ENCODE results near the gene ICAM5. TPM values are rescaled to one million over a fixed set of nuclear protein-coding genes. Genes with fewer than 3 reads are reported as not detected.

ICAM5 gene
- total and polyA plus RNA-seq, 10 of the 15 experiments (the other 5 are each of a cell fraction or from before 2014, with no cell fraction given) = 0.14 to 4.6 (median 0.94) TPM; not detected in 2

DNA sequence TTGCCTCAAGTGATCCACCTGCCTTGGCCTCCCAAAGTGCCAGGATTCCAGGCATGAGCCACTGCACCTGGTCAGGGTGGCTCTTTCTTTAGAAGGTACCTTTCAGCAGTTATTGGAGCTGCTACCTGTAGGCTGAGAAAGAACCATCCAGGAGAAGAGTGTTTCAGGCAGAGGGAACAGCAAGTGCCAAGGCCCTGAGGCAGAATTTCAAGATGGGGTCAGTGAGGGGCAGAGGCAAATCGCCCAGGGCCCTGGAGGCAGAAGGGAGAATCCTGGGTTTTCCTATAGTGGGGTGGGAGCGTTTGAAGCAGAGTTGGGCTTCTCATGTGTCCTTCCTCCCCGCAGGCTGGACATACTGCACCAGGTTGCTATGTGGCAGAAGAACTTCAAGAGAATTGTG lies 35.5 kb upstream of the ICAM5 start:
- TF ChIP-seq IRF4 (IDR thresholded peaks at IDR 0.05; ENCODE audit: low read depth, low read length) = no peak
- TF ChIP-seq TCF12 (IDR thresholded peaks at IDR 0.05; ENCODE audit: low read depth, low read length) = no peak
- TF ChIP-seq CHD2 (IDR thresholded peaks at IDR 0.05; ENCODE audit: borderline replicate concordance, low read depth, low read length) = no peak
- no peak for TF ChIP-seq PML (IDR thresholded peaks at IDR 0.05; ENCODE audit: low read length)
- no peak for TF ChIP-seq CEBPB (IDR thresholded peaks at IDR 0.05; ENCODE audit: borderline replicate concordance in 1 of 2, low read depth in 2 of 2, low read length in 2 of 2)
- TF ChIP-seq YY1 (IDR thresholded peaks at IDR 0.05; ENCODE audit: low read depth, low read length) = no peak
- TF ChIP-seq SUZ12 (IDR thresholded peaks at IDR 0.05; ENCODE audit: unreplicated experiment) = no peak
- no peak for TF ChIP-seq EZH2 (IDR thresholded peaks at IDR 0.05; ENCODE audit: borderline replicate concordance, control insufficient read depth, low read depth, low read length)

More for the DNA sequence above, 35.5 kb upstream of the ICAM5 start:
- H3K9ac ChIP-seq (ENCODE audit: control insufficient read depth, insufficient read depth, low read length) = no peak overlapping the region
- no peaks in the 10 kb centered on the region for H3K27me3 ChIP-seq (replicated peaks in 1 of 2; ENCODE audit: control insufficient read depth in 2 of 2, insufficient read depth in 2 of 2, low read length in 1 of 2)
- no peak overlapping the region for H3K4me2 ChIP-seq (ENCODE audit: control insufficient read depth, insufficient read depth)
- RAD21 ChIA-PET (ENCODE audit: unreplicated experiment) = interaction anchor here (0.9 kb wide), 1 partner anchor 134 kb away, joined by 3 read pairs; no protein-coding TSS in a partner anchor
- FAIRE-seq (no peak), DNase-seq (ENCODE audit: low read depth, low spot score) (no peak), ATAC-seq (no peak)
- in situ Hi-C loops (cut with MboI) = no loop called here
- SMC1A ChIA-PET (ENCODE audit: uncharacterized antibody, unreplicated experiment) = no interaction called here
- peaks cover 12% of the 10 kb centered on the region for H3K4me1 ChIP-seq (ENCODE audit: control insufficient read depth, insufficient read depth, low read length)
- no peak overlapping the region for H2AFZ ChIP-seq (ENCODE audit: control insufficient read depth, low read depth, low read length)
- H3K79me2 ChIP-seq (ENCODE audit: control insufficient read depth, insufficient read depth, low read length) = peaks cover 22% of the 10 kb centered on the region
- no peaks in the 10 kb centered on the region; the same call in 2 of the 3 replicates for H3K9me3 ChIP-seq (replicated peaks; ENCODE audit: control insufficient read depth, insufficient read depth, low read length)
- no peaks in the 10 kb centered on the region for H4K20me1 ChIP-seq (ENCODE audit: control insufficient read depth, insufficient read depth)
- H3K27ac ChIP-seq (ENCODE audit: control insufficient read depth, insufficient read depth) = no peak overlapping the region
- CTCF ChIA-PET = interaction anchor here (0.6 to 1.7 kb wide), 2 partner anchors 92 to 136 kb away, joined by 3 to 5 read pairs; no protein-coding TSS in a partner anchor
- intact Hi-C loops (cut with micrococcal nuclease; ENCODE audit: unreplicated experiment) = loop anchor here (5.0 kb wide), 1 partner anchor 132 kb away; no protein-coding TSS in a partner anchor
- H3K36me3 ChIP-seq (ENCODE audit: control insufficient read depth in 2 of 2, insufficient read depth in 2 of 2, low read length in 1 of 2) = peaks cover 21 to 22% of the 10 kb centered on the region in 2 experiments; a peak in 3 of 4 replicates
- H3K4me3 ChIP-seq = no peak overlapping the region
- BruUV-seq (replicated peaks) = no TSS peak
- WGBS (ENCODE audit: insufficient coverage, insufficient replicate concordance, low lambda C conversion rate, missing lambda C conversion rate) = 100% methylated on average over 3 of the region's 3 CpGs
- POLR2A ChIA-PET = no interaction called here

Measured in GM12878 (cell line).